GM12878 (cell line): ENCODE measurements around the gene CEND1. TPM values are rescaled to one million over a fixed set of nuclear protein-coding genes. Genes with fewer than 3 reads are reported as not detected.

ENCODE experiments used
- ATAC-seq: fragments of 200-7000 bp; cut with Tn5 transposase; 3 replicates; pipeline ENCODE4 v1.9.1; 2020; ENCODE audit warnings: mild to moderate bottlenecking, moderate library complexity
- BruUV-seq: library from RNA; stranded (reverse); fragments of 400-500 nt; replicated peaks from 2 replicates; lab custom pipeline; 2021; lab: Mats Ljungman, UMichigan
- CTCF ChIA-PET: fragments of 300-600 bp; sonication (Branson Sonifier 250); formaldehyde crosslinking; extraction: SDS; loops from one replicate; lab custom pipeline; 2021; ENCODE audit warnings: inconsistent platforms; lab: Yijun Ruan, JAX
- POLR2A ChIA-PET: fragments of 350-600 bp; formaldehyde crosslinking; extraction: SDS; loops from one replicate; lab custom pipeline; 2021; ENCODE audit warnings: inconsistent platforms; lab: Charles Lee
- RAD21 ChIA-PET: fragments of 300-600 bp; sonication (Branson Sonifier 250); formaldehyde crosslinking; loops from one replicate; lab custom pipeline; 2023; ENCODE audit warnings: antibody characterized with exemption; ENCODE audit not compliant: unreplicated experiment; lab: Charles Lee
- SMC1A ChIA-PET: fragments of 300-600 bp; sonication (Branson Sonifier 250); formaldehyde crosslinking; loops from one replicate; lab custom pipeline; 2023; ENCODE audit not compliant: unreplicated experiment, uncharacterized antibody; lab: Charles Lee
- DNase-seq: peaks from one replicate; pipeline ENCODE4 v3.0.0-alpha.2; 2011; ENCODE audit warnings: low read depth, low spot score
- FAIRE-seq: peaks from 3 replicates; lab custom pipeline; 2011; peaks lifted over from hg19 to GRCh38; lab: Jason Lieb, UNC
- H2AFZ ChIP-seq: 2 replicates; pipeline ENCODE4 v1.6.0; 2011; ENCODE audit warnings: low read depth, low read length, control low read depth; ENCODE audit not compliant: control insufficient read depth
- H3K27ac ChIP-seq: 2 replicates; pipeline ENCODE4 v1.5.1; 2011; ENCODE audit warnings: control low read depth; ENCODE audit not compliant: control insufficient read depth, insufficient read depth
- H3K27me3 ChIP-seq, 2 experiments: replicated peaks in 1 of 2; 2 replicates each; pipeline versions ENCODE4 v1.6.0 to v1.6.1; 2011; ENCODE audit warnings: low read length in 1 of 2; ENCODE audit not compliant: control insufficient read depth in 2 of 2, insufficient read depth in 2 of 2
- H3K36me3 ChIP-seq, 2 experiments: 2 replicates each; pipeline ENCODE4 v1.5.1; 2011; ENCODE audit warnings: low read length in 1 of 2; ENCODE audit not compliant: control insufficient read depth in 2 of 2, insufficient read depth in 2 of 2
- H3K4me1 ChIP-seq: 2 replicates; pipeline ENCODE4 v1.6.1; 2011; ENCODE audit warnings: mild to moderate bottlenecking, low read length, moderate library complexity, mixed read lengths; ENCODE audit not compliant: control insufficient read depth, insufficient read depth
- H3K4me2 ChIP-seq: 2 replicates; pipeline ENCODE4 v1.6.0; 2011; ENCODE audit warnings: control low read depth; ENCODE audit not compliant: control insufficient read depth, insufficient read depth
- H3K4me3 ChIP-seq: fragments of 200-600 bp; sonication (generic); 2 replicates; pipeline ENCODE4 v1.5.1; 2016
- H3K79me2 ChIP-seq: 2 replicates; pipeline ENCODE4 v1.6.0; 2011; ENCODE audit warnings: low read length; ENCODE audit not compliant: control insufficient read depth, insufficient read depth
- H3K9ac ChIP-seq: 2 replicates; pipeline ENCODE4 v1.8.0; 2011; ENCODE audit warnings: low read length, control low read depth, mixed read lengths; ENCODE audit not compliant: control insufficient read depth, insufficient read depth
- H3K9me3 ChIP-seq: replicated peaks from 3 replicates; pipeline ENCODE4 v1.5.1; 2011; ENCODE audit warnings: mild to moderate bottlenecking, low read length; ENCODE audit not compliant: control insufficient read depth, insufficient read depth
- H4K20me1 ChIP-seq: 2 replicates; pipeline ENCODE4 v1.6.0; 2011; ENCODE audit not compliant: control insufficient read depth, insufficient read depth
- BHLHE40 ChIP-seq, 2 experiments: fragments of 450-650 bp in 1 of 2; IDR thresholded peaks; 2 replicates each; pipeline ENCODE4 v1.6.1; 2011 to 2017; ENCODE audit warnings: low read depth in 2 of 2, borderline replicate concordance in 1 of 2, improper control_type of control experiment in 1 of 2, low read length in 1 of 2, mild to moderate bottlenecking in 1 of 2
- CBX3 ChIP-seq: fragments of 200-600 bp; sonication (generic); IDR thresholded peaks from 2 replicates; pipeline ENCODE4 v1.6.1; 2016; ENCODE audit warnings: low read depth, borderline replicate concordance
- ESRRA ChIP-seq: IDR thresholded peaks from 2 replicates; pipeline ENCODE4 v1.6.1; 2012; ENCODE audit warnings: mild to moderate bottlenecking, low read length, improper control_type of control experiment
- HCFC1 ChIP-seq: fragments of 150-350 bp; IDR thresholded peaks from 2 replicates; pipeline ENCODE4 v1.6.1; 2014; ENCODE audit warnings: low read length
- IKZF1 ChIP-seq: fragments of 450-650 bp; conservative IDR thresholded peaks from 2 replicates; pipeline ENCODE4 v1.6.1; 2017; ENCODE audit warnings: antibody characterized with exemption, mild to moderate bottlenecking
- NFXL1 ChIP-seq: fragments of 450-650 bp; IDR thresholded peaks from 2 replicates; pipeline ENCODE4 v1.6.1; 2017; ENCODE audit warnings: antibody characterized with exemption, mild to moderate bottlenecking, borderline replicate concordance
- NR2C2 ChIP-seq: IDR thresholded peaks from 2 replicates; pipeline ENCODE4 v1.6.1; 2011; ENCODE audit warnings: borderline replicate concordance, low read depth; ENCODE audit not compliant: control insufficient read depth, insufficient read length
- SMC3 ChIP-seq: IDR thresholded peaks from 2 replicates; pipeline ENCODE4 v1.6.1; 2011; ENCODE audit warnings: low read length, improper control_type of control experiment, borderline replicate concordance
- SUPT20H ChIP-seq: IDR thresholded peaks from 2 replicates; pipeline ENCODE4 v1.6.1; 2011; ENCODE audit warnings: low read depth, mild to moderate bottlenecking, low read length, moderate library complexity, borderline replicate concordance; ENCODE audit not compliant: control insufficient read depth
- TCF7 ChIP-seq: IDR thresholded peaks from 2 replicates; pipeline ENCODE4 v1.6.1; 2014; ENCODE audit warnings: antibody characterized with exemption, borderline replicate concordance
- ZSCAN29 ChIP-seq: fragments of 450-650 bp; IDR thresholded peaks from 2 replicates; pipeline ENCODE4 v1.6.1; 2017; ENCODE audit warnings: mild to moderate bottlenecking, moderate library complexity
- WGBS: methylation state at CpG from one replicate; pipeline ENCODE4 v1.1.6; 2016; ENCODE audit warnings: low lambda C conversion rate; ENCODE audit not compliant: insufficient replicate concordance, insufficient coverage; ENCODE audit errors: missing lambda C conversion rate; 5-methylcytosine and 5-hydroxymethylcytosine counted together
- in situ Hi-C: fragments of 300-500 bp; cut with MboI; formaldehyde crosslinking; loops from 9 replicates; pipeline ENCODE4 v1.14.3; 2018; ENCODE audit warnings: mixed read lengths
- intact Hi-C: fragments of 100-400 bp; cut with micrococcal nuclease; formaldehyde crosslinking; loops from one replicate; pipeline ENCODE4 v1.14.2; 2022; ENCODE audit not compliant: unreplicated experiment
- polyA plus RNA-seq, 11 experiments: library from polyadenylated mRNA; depleted of rRNA in 4 of 11; unstranded in 6 of 11; stranded (reverse) in 5 of 11; fragments of >200 nt; fragmentation: Nextera tagmentation in 4 of 11; fragmentation: Illumina TruSeq in 1 of 11; extraction: Ambion mirVana in 4 of 11; extraction: Trizol in 1 of 11; gene quantifications; 1 replicate in 1 of 11; 2 replicates in 10 of 11; pipeline versions ENCODE4 v1.2.1 to v1.2.3, GENCODE V29; 2011 to 2016; ENCODE audit warnings: inconsistent platforms in 2 of 11, missing spikeins in 2 of 11, low read depth in 1 of 11
- total RNA-seq, 4 experiments: library from RNA; depleted of rRNA in 3 of 4; stranded (reverse); fragments of >200 nt in 3 of 4; fragmentation: Illumina TruSeq in 1 of 4; extraction: Trizol in 1 of 4; gene quantifications; 2 replicates each; pipeline versions ENCODE4 v1.2.1 to v1.2.3, GENCODE V29; 2013 to 2021
- TF ChIP-seq, protein P1 (sequence below): fragments of 450-650 bp; formaldehyde crosslinking; IDR thresholded peaks from 2 replicates; pipeline ENCODE4 v1.4.0; 2020; ENCODE audit warnings: mild to moderate bottlenecking, moderate library complexity
- TF ChIP-seq, protein P2 (sequence below): fragments of 150-350 bp; IDR thresholded peaks from 2 replicates; pipeline ENCODE4 v1.6.1; 2016; ENCODE audit warnings: low read depth, low read length
- TF ChIP-seq, protein P3 (sequence below): IDR thresholded peaks from 2 replicates; pipeline ENCODE4 v1.6.1; 2011; ENCODE audit warnings: low read depth, low read length, improper control_type of control experiment, borderline replicate concordance

CEND1 gene
- total and polyA plus RNA-seq, 10 of the 15 experiments (the other 5 are each of a cell fraction or from before 2014, with no cell fraction given) = 0.31 to 13.6 (median 7.2) TPM; not detected in 1

DNA sequence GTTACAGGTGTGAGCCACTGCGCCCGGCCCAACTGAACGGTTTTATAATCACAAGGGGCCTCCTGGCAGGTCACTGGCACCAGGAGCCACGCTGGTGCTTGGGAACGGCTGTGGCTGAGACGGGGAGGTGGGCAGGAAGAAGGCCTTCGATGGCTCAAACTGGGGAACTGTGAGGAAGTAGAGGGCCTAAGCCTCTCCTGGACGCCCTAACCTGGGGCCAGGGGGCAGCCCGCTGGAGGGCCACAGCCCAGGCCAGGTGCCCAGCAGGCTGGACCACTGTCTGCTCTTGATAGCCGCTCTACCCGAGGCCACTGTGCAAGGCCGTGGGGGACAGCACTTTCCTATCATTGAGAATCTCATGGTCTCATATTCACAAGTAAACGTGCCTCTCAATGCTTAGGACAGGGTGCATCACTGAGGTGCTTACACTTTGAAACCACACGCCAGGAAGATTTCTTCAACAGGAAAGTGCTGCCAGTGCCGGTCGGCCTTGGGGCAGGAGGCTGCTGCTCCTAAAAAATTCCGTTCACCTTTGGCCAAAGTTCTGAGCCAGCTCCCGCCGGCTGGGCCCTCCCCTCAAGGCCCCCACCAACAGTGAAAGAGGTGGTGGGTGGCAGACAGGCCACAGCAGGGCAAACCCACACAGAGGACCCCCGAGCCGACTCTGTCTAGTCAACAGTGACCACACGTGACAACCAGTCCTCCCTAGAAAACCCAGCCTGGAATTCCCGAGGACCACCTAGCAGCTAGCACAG lies 19.8 kb downstream of the CEND1 start:
- WGBS = 88% methylated on average over 23 of the region's 23 CpGs
- H3K9ac ChIP-seq = no peak overlapping the region
- no peak for TF ChIP-seq CBX3
- TF ChIP-seq NFXL1 = no peak
- TF ChIP-seq HCFC1 = no peak
- no peak for TF ChIP-seq SUPT20H
- no peak for TF ChIP-seq ESRRA
- no peak for TF ChIP-seq SMC3
- TF ChIP-seq, protein P1, sequence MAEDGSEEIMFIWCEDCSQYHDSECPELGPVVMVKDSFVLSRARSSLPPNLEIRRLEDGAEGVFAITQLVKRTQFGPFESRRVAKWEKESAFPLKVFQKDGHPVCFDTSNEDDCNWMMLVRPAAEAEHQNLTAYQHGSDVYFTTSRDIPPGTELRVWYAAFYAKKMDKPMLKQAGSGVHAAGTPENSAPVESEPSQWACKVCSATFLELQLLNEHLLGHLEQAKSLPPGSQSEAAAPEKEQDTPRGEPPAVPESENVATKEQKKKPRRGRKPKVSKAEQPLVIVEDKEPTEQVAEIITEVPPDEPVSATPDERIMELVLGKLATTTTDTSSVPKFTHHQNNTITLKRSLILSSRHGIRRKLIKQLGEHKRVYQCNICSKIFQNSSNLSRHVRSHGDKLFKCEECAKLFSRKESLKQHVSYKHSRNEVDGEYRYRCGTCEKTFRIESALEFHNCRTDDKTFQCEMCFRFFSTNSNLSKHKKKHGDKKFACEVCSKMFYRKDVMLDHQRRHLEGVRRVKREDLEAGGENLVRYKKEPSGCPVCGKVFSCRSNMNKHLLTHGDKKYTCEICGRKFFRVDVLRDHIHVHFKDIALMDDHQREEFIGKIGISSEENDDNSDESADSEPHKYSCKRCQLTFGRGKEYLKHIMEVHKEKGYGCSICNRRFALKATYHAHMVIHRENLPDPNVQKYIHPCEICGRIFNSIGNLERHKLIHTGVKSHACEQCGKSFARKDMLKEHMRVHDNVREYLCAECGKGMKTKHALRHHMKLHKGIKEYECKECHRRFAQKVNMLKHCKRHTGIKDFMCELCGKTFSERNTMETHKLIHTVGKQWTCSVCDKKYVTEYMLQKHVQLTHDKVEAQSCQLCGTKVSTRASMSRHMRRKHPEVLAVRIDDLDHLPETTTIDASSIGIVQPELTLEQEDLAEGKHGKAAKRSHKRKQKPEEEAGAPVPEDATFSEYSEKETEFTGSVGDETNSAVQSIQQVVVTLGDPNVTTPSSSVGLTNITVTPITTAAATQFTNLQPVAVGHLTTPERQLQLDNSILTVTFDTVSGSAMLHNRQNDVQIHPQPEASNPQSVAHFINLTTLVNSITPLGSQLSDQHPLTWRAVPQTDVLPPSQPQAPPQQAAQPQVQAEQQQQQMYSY (CRISPR knock-in tag) = no peak
- TF ChIP-seq, protein P2, sequence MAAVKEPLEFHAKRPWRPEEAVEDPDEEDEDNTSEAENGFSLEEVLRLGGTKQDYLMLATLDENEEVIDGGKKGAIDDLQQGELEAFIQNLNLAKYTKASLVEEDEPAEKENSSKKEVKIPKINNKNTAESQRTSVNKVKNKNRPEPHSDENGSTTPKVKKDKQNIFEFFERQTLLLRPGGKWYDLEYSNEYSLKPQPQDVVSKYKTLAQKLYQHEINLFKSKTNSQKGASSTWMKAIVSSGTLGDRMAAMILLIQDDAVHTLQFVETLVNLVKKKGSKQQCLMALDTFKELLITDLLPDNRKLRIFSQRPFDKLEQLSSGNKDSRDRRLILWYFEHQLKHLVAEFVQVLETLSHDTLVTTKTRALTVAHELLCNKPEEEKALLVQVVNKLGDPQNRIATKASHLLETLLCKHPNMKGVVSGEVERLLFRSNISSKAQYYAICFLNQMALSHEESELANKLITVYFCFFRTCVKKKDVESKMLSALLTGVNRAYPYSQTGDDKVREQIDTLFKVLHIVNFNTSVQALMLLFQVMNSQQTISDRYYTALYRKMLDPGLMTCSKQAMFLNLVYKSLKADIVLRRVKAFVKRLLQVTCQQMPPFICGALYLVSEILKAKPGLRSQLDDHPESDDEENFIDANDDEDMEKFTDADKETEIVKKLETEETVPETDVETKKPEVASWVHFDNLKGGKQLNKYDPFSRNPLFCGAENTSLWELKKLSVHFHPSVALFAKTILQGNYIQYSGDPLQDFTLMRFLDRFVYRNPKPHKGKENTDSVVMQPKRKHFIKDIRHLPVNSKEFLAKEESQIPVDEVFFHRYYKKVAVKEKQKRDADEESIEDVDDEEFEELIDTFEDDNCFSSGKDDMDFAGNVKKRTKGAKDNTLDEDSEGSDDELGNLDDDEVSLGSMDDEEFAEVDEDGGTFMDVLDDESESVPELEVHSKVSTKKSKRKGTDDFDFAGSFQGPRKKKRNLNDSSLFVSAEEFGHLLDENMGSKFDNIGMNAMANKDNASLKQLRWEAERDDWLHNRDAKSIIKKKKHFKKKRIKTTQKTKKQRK = no peak
- TF ChIP-seq ZSCAN29 = no peak
- no peak for TF ChIP-seq TCF7
- TF ChIP-seq, protein P3, sequence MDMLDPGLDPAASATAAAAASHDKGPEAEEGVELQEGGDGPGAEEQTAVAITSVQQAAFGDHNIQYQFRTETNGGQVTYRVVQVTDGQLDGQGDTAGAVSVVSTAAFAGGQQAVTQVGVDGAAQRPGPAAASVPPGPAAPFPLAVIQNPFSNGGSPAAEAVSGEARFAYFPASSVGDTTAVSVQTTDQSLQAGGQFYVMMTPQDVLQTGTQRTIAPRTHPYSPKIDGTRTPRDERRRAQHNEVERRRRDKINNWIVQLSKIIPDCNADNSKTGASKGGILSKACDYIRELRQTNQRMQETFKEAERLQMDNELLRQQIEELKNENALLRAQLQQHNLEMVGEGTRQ = no peak
- no peak for TF ChIP-seq BHLHE40 (IDR thresholded peaks at IDR 0.05; ENCODE audit: borderline replicate concordance in 1 of 2, low read depth in 2 of 2, low read length in 1 of 2)
- no peak for TF ChIP-seq IKZF1
- TF ChIP-seq NR2C2 = no peak

More for the DNA sequence above, 19.8 kb downstream of the CEND1 start:
- POLR2A ChIA-PET = interaction anchor here (0.7 kb wide), 1 partner anchor 13 kb away, joined by 3 read pairs; no protein-coding TSS in a partner anchor
- H3K36me3 ChIP-seq = peaks cover 8 to 31% of the 10 kb centered on the region in 2 experiments; a peak in 3 of 4 replicates
- H3K4me1 ChIP-seq = peaks cover 2% of the 10 kb centered on the region
- TSS peak; percentile 62 for BruUV-seq
- no peak overlapping the region for H3K4me3 ChIP-seq
- RAD21 ChIA-PET = no interaction called here
- no peaks in the 10 kb centered on the region for H3K9me3 ChIP-seq
- no peak for FAIRE-seq
- in situ Hi-C loops (no loop called here), intact Hi-C loops (no loop called here)
- H3K4me2 ChIP-seq = no peak overlapping the region
- H2AFZ ChIP-seq = no peak overlapping the region
- H4K20me1 ChIP-seq = no peaks in the 10 kb centered on the region
- no peak overlapping the region for H3K27ac ChIP-seq
- no peak for DNase-seq
- no peak for ATAC-seq
- SMC1A ChIA-PET = no interaction called here
- no peaks in the 10 kb centered on the region for H3K27me3 ChIP-seq
- CTCF ChIA-PET = no interaction called here
- H3K79me2 ChIP-seq = peaks cover 10% of the 10 kb centered on the region
